T follicular helper cell (primary cell): Measurements from ENCODE around the gene KCNH2.

ENCODE experiments used
- DNase-seq: peaks from one replicate; pipeline ENCODE4 v3.0.0-alpha.2; 2020; ENCODE audit warnings: low read depth

Gene KCNH2

DNA sequence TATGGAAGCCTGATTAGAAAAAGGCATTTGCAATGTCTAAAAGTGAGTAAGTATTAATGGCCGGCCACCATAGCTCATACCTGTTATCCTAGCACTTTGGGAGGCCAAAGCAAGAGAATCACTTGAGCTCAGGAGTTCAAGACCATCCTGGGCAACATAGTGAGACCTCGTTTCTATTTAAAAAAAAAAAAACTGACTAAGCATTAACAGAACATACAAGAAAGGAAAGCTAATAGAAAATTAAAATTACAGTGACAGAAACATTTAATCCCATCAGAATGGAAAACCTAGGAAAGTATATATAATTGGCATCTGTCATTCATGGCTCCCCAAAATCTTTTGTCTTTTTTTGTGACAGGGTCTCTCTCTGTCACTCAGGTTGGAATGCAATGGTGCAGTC, 69.9 kb downstream of the KCNH2 start:
- DNase-seq, result no peak

- no peak for DNase-seq
These were observed 73.9 kb downstream of the KCNH2 start for GRCh38 chr7:150904011-150904909.

- DNase-seq, result no peak
These were observed 74.5 kb downstream of the KCNH2 start for GRCh38 chr7:150903606-150904005.

GRCh38 chr7:150902078-150903033, 75.8 kb downstream of the KCNH2 start:
- DNase-seq, result no peak

GRCh38 chr7:150901160-150902035, 76.7 kb downstream of the KCNH2 start:
- no peak for DNase-seq

- no peak for DNase-seq
These were observed 77.4 kb downstream of the KCNH2 start for GRCh38 chr7:150900675-150901074.

GRCh38 chr7:150898475-150899011, 79.6 kb downstream of the KCNH2 start:
- DNase-seq, result peak; percentile 62

DNA sequence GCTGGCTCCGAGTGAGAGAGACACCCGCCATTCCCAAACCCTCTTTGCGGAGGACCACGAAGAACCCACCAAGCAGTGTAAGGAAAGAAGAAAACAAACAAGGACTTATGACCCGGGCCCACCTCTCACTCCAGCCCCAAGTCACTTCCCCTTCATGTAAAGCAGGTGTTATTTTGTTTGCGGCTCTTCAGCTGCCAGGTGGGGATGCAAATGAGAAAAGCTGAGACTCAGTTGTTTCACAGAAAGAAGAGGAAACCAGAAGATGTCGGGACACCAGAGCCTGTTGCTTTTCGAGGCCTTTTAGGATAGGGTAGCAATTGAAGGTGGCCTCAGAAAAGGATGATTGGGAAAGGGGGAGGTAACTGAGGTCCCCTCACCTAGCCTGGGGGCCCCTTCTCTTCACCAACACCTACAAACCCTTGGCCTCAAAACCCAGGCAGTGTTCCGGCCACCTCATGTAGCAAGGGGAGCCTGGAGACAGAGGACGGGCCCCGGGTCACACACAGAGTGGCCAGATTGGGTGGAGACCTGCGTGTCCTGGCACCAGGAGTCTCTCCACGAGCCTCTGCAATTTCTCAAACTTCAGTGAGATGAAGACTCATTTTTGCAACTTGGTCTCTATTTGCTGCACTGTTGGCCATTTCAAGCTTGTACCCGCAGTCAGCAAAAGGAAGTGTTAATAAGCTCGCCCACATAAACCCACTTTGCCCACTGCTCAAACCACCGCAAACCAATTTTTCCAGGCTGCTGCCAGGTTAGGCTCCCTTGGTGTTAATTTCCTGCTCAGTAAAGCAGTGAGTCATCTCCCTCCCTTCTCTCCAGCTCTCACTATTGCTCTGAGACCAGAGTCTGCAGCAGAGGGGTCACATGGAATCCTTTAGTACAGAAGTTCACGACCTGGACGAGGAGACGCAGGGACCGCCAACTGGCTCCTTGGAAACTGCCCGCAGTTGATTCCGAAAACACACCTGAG, 80.3 kb downstream of the KCNH2 start:
- DNase-seq, result no peak

GRCh38 chr7:150896562-150897209, 81.4 kb downstream of the KCNH2 start:
- DNase-seq, result no peak

DNA sequence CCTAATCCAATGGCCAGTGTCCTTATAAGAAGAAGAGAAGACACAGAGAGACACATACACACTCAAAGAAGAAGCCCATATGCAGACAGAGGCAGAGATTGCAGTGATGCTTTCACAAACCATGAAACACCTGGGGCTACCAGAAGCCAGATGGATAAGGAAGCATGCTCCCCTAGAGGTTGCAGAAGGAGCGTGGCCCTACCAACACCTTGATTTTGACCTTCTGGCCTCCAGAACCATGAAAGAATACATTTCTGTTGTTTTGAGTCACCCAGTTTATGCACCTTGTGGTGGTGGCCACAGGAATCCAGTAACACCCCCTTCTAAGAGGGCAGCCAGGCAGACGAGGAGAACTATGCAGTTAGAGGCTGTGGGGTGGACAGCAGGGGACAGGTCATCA, 82.3 kb downstream of the KCNH2 start:
- DNase-seq, result no peak
